Measurements from ENCODE around the gene ZNF396. TPM values are rescaled to one million over a fixed set of nuclear protein-coding genes. Genes with fewer than 3 reads are reported as not detected.

Gene ZNF396
- total and polyA plus RNA-seq, 2 donors: 1.3 to 4.0 TPM

Other genes starting within 250 kb of the ZNF396 start
- gene ZNF397, start 136.3 kb downstream of the ZNF396 start, total RNA-seq: 39.7 TPM
- gene ZNF397, start 136.3 kb downstream of the ZNF396 start, polyA plus RNA-seq: 16.7 TPM
- gene ZSCAN30, start 87.1 kb downstream of the ZNF396 start, total RNA-seq: 23.2 TPM
- 9.1 TPM for gene ZSCAN30, start 87.1 kb downstream of the ZNF396 start, polyA plus RNA-seq
- 68.9 TPM for gene ZNF24, start 32.9 kb downstream of the ZNF396 start, total RNA-seq
- gene ZNF24, start 32.9 kb downstream of the ZNF396 start, polyA plus RNA-seq: 22.7 TPM
- gene INO80C, start 120.6 kb upstream of the ZNF396 start, total RNA-seq: 11.5 TPM
- gene INO80C, start 120.6 kb upstream of the ZNF396 start, polyA plus RNA-seq: 14.9 TPM
- gene GALNT1, start 204.4 kb upstream of the ZNF396 start, total RNA-seq: 127 TPM
- 29.8 TPM for gene GALNT1, start 204.4 kb upstream of the ZNF396 start, polyA plus RNA-seq